ACC112 (cell line): ENCODE measurements around the gene RIPK1.
A peak's percentile ranks its signal among the peaks of the same experiment; 100 is the strongest.
"Not testable (repeated sequence)": the region's sequence is repeated elsewhere in the genome, so short reads cannot be mapped to it uniquely, and the experiment has no call there.

ENCODE experiments used
- H2AFZ ChIP-seq: fragments of 200-600 bp; sonication (generic); one replicate; pipeline ENCODE4 v1.6.0; 2017; ENCODE audit warnings: antibody characterized with exemption, low read length; ENCODE audit not compliant: unreplicated experiment
- H3K27ac ChIP-seq: fragments of 200-600 bp; sonication (generic); 2 replicates; pipeline ENCODE4 v1.5.1; 2014; ENCODE audit warnings: low read depth, mild to moderate bottlenecking, antibody characterized with exemption, low read length, moderate library complexity
- H3K27me3 ChIP-seq: fragments of 200-600 bp; sonication (generic); 2 replicates; pipeline ENCODE4 v1.6.1; 2014; ENCODE audit warnings: mild to moderate bottlenecking, antibody characterized with exemption, low read length, moderate library complexity, mixed read lengths; ENCODE audit not compliant: insufficient read depth
- H3K36me3 ChIP-seq: fragments of 200-600 bp; sonication (generic); 2 replicates; pipeline ENCODE4 v1.6.1; 2016; ENCODE audit warnings: mild to moderate bottlenecking, antibody characterized with exemption, low read length, moderate library complexity, mixed read lengths; ENCODE audit not compliant: insufficient read depth
- H3K4me1 ChIP-seq: fragments of 200-600 bp; sonication (generic); one replicate; pipeline ENCODE4 v1.6.1; 2016; ENCODE audit warnings: low read length, mixed read lengths; ENCODE audit not compliant: insufficient read depth, unreplicated experiment, control insufficient read depth
- H3K4me3 ChIP-seq: fragments of 200-600 bp; sonication (generic); 2 replicates; pipeline ENCODE4 v1.5.1; 2014; ENCODE audit warnings: mild to moderate bottlenecking, low read depth, low read length
- H3K79me2 ChIP-seq: fragments of 200-600 bp; sonication (generic); one replicate; pipeline ENCODE4 v1.6.0; 2016; ENCODE audit warnings: low read length; ENCODE audit not compliant: control insufficient read depth, unreplicated experiment, insufficient read depth

The RIPK1 gene

DNA sequence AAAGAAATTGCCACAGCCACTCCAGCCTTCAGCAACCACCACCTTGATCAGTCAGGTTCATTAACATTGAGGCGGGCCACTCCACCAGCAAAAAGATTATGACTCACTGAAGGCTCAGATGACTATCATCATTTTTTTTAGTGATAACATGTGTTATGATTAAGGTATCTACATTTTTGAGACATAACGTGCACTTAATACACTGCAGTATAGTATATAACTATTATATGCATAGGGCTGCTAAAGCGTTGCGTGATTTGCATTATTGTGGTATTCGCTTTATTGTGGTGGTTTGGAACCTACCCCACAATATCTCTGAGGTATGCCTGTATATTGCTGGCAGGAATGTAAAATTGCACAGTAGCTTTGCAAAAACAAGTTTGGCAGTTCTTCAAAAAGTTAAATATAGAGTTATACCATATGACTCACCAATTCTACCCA lies 6.8 kb upstream of the RIPK1 start:
- Histone ChIP-seq H2AFZ (no peak overlapping the region), H3K4me3 (no peak overlapping the region), H3K36me3 (no peaks in the 10 kb centered on the region), H3K27ac (no peak overlapping the region), H3K4me1 (peaks cover 13% of the 10 kb centered on the region), H3K27me3 (no peaks in the 10 kb centered on the region), H3K79me2 (no peaks in the 10 kb centered on the region)

DNA sequence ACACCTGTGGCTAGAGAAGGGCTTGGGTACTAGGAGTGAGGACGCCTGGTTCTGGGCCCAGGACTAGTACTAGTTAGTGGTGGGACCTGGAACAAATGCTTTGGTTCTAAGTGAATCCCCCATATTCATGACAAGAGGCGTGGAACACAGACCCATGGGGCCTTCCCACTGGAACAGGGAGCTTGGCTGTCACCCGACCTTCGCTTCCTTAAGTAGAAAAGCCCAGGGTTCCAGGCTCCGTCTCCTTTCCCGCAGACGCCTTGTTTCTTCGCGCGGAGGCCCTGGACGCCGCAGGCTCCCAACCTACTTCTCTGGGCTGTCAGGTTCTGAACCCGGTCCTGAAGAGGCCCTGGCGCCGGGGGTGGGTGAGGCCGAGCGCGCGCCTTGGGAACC lies 5.0 kb upstream of the RIPK1 start:
- H3K27ac ChIP-seq, H3K79me2 ChIP-seq, H3K27me3 ChIP-seq, H3K36me3 ChIP-seq, H2AFZ ChIP-seq: not testable (repeated sequence)
- peaks cover 11% of the 10 kb centered on the region for H3K4me1 ChIP-seq
- H3K4me3 ChIP-seq, result peak overlapping the region; percentile 81

DNA sequence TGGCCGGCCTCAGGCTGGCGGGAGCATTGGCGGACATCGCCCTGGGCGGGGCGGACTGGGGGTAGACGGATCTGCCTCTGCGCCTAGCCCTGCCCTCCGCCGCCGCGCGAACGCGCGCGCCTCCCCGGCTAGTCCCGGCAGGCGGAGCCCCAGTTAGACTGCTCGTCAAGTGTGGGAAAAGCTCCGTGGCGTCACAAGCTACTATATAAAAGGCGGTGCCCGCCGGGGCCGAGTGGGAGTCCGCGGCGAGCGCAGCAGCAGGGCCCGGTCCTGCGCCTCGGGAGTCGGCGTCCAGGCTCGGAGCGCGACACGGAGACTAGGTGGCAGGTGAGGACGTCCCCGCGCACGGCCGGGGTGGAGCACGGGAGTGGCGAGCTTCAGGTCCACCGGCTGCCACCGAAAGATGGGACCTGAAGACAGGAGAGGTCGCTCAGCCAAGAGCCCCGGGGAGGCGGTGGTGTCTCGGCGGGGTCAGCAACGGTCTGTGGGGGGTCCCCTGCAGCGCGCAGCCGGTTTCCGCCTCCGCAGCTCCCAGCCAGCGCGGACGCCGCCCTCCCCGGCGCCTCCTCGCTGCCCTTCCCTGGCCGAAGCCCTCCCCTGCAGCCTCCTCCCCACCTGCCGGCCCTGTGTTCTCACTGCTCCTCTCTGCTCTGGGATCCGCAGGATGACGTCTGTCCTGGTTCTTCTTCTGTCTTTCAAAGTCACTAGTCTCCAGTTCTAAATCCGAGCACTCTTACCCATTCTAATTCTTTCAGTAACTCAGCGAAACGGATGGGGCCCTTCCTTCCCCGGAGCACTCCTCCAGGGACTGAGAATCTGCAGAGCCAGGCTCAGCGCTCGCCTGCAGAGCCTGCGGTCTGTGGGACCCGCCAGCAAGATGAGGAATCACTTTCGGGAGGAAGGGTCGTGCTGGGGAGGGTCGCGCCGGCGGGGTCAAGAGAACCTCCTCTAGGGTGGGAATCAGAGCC lies 4.3 kb upstream of the RIPK1 start:
- peaks cover 8% of the 10 kb centered on the region for H3K79me2 ChIP-seq
- H3K36me3 ChIP-seq, result no peaks in the 10 kb centered on the region
- H3K27ac ChIP-seq, result peak overlapping the region; percentile 40; the same call in 1 of the 2 replicates
- H3K4me3 ChIP-seq, result peak overlapping the region; percentile 81
- H3K27me3 ChIP-seq, result no peaks in the 10 kb centered on the region
- peaks cover 11% of the 10 kb centered on the region for H3K4me1 ChIP-seq
- peak overlapping the region; percentile 20 for H2AFZ ChIP-seq

DNA sequence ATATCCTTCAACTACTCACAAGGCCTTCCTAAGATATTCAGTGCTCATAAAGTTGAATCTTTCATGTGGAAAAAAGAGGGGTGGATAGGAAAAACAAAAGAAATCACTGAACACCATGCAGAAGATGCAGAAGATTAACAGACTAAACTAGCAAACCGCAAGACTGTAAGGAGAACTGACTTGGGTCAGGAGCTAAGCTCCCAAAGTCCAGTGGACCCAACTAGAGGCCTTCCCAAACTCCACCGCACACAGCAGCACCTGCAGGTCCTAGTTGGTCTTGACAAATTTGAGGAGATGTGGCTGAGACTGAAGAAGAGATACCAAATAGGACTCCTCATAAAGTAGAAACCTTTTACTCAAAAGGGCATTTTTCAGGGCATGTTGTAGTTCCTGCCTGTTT lies 3.3 kb downstream of the RIPK1 start:
- Histone ChIP-seq H3K79me2 (peaks cover 70% of the 10 kb centered on the region), H3K4me1 (peaks cover 32% of the 10 kb centered on the region), H3K27ac (no peak overlapping the region), H2AFZ (no peak overlapping the region), H3K36me3 (0 out of 2 replicates have a peak, but pooled peaks cover 7% of the 10 kb centered on the region), H3K4me3 (no peak overlapping the region), H3K27me3 (no peaks in the 10 kb centered on the region)

DNA sequence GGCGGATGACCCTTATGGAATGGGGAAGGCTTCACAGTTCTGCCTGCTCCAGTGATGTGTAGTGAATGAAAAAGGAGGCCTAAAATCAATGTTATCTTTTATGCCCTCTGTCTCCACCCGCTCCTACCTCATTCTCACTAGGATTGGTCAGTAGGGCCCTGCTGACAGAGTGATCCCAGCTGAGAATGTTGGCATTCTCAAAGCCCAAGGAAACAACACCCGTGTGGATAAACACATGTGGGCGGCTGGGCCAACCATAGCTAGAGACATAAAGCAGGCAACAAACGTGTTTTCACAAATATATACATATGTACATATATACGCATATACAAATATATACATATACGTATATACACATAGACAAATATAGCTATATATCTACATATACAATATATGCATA lies 4.5 kb downstream of the RIPK1 start:
- Histone ChIP-seq H3K27ac (no peak overlapping the region), H2AFZ (no peak overlapping the region), H3K27me3 (no peaks in the 10 kb centered on the region), H3K4me3 (no peak overlapping the region), H3K4me1 (peaks cover 32% of the 10 kb centered on the region), H3K36me3 (0 out of 2 replicates have a peak, but pooled peaks cover 10% of the 10 kb centered on the region), H3K79me2 (peaks cover 67% of the 10 kb centered on the region)

DNA sequence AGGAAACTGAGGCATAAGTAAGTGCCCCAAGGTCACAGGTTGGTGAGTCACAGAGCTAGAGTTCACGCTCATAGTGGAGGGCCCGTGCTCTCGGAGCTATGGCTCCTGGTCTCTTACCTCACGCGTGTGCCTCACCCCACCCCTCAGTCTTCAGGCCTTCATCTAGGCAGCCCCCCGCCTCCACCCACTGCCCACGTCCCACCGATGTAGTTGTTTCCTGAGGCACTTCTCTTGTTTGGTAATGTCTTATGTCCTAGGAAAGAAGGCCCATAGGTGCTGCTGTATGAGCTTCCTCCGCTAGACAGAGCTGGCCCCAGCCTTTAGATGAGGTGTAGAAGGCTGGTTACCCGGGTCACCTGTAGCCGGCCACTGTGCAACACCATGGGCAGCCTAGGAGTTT lies 5.1 kb downstream of the RIPK1 start:
- Histone ChIP-seq H3K79me2 (peaks cover 67% of the 10 kb centered on the region), H3K36me3 (peaks cover 13% of the 10 kb centered on the region; the same call in 1 of the 2 replicates), H3K27ac (no peak overlapping the region), H3K27me3 (no peaks in the 10 kb centered on the region), H2AFZ (no peak overlapping the region), H3K4me3 (no peak overlapping the region), H3K4me1 (peaks cover 32% of the 10 kb centered on the region)

DNA sequence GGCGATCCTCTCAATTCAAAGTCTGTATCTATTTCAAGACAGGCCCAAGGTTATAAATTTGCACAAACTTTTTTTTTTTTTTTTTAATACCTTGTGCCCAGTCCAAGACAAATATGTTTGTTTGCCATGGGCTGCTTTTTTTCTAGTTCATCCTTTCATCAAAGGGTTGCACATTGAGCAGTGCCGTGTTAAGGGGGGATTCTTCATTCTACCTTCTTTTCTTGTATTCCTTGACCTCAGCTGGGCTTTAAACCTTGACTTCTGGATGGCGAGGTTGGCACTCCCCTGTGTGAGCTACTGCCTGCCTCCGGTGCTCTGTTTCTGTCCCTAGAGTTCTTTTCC lies 7.4 kb downstream of the RIPK1 start:
- Histone ChIP-seq H3K4me1 (peaks cover 19% of the 10 kb centered on the region), H2AFZ (no peak overlapping the region), H3K4me3 (no peak overlapping the region), H3K79me2 (peaks cover 57% of the 10 kb centered on the region), H3K27ac (no peak overlapping the region), H3K27me3 (no peaks in the 10 kb centered on the region), H3K36me3 (peaks cover 28% of the 10 kb centered on the region)

DNA sequence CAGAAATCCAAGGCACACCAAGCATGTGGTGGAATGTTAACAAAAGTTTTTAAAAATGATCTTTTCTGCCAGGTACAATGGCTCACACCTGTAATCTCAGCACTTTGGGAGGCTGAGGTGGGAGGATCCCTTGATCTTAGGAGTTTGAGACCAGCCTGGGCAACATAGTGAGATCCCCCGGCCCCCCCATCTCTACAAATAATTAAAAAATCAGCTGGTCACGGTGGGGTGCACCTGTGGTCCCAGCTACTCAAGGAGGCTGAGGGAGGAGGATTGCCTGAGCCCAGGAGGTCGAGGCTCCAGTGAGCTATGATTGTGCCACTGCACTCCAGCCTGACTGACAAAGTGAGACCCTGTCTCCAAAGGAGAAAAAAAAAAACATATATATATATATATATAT lies 8.0 kb downstream of the RIPK1 start:
- Histone ChIP-seq H3K27ac (no peak overlapping the region), H2AFZ (no peak overlapping the region), H3K36me3 (peaks cover 33% of the 10 kb centered on the region), H3K4me1 (peaks cover 14% of the 10 kb centered on the region), H3K79me2 (peaks cover 51% of the 10 kb centered on the region), H3K27me3 (no peaks in the 10 kb centered on the region), H3K4me3 (no peak overlapping the region)

DNA sequence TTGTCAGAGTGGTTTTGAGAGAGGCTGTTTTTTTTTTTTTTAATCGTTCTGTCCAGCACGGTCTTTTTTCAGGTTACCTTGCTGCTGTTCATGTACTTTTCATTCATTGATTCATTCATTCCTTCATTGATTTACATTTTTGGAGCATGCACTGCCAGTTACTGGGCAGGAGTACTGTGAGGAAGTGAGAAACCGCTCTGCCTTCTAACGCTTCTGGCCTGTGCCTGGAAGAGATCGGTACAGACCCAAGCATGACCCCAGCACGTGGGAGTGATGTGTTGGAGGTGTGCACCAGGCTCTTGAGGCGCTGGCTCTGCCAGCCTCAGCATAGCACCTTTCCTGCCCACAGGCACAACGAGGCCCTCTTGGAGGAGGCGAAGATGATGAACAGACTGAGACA lies 9.1 kb downstream of the RIPK1 start:
- Histone ChIP-seq H3K79me2 (peaks cover 42% of the 10 kb centered on the region), H3K27me3 (no peaks in the 10 kb centered on the region), H2AFZ (no peak overlapping the region), H3K27ac (no peak overlapping the region), H3K36me3 (peaks cover 36% of the 10 kb centered on the region), H3K4me1 (peaks cover 12% of the 10 kb centered on the region), H3K4me3 (no peak overlapping the region)

DNA sequence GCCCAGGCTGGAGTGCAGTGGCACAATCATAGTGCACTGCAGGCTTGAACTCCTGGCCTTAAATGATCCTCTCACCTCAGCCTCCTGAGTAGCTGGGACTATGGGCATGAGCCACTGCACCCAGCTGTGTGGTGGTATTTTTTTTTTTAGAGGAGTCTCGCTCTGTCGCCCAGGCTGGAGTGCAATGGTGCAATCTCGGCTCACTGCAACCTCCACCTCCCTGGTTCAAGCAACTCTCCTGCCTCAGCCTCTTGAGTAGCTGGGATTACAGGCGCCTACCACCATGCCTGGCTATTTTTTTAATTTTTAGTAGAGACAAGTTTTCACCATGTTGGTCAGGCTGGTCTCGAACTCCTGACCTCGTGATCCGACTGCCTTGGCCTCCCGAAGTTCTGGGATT lies 10.7 kb downstream of the RIPK1 start:
- not testable (repeated sequence) for H2AFZ ChIP-seq, H3K4me3 ChIP-seq, H3K27me3 ChIP-seq, H3K27ac ChIP-seq
- peaks cover 28% of the 10 kb centered on the region for H3K79me2 ChIP-seq
- peaks cover 42% of the 10 kb centered on the region for H3K36me3 ChIP-seq
- H3K4me1 ChIP-seq, result peaks cover 12% of the 10 kb centered on the region

DNA sequence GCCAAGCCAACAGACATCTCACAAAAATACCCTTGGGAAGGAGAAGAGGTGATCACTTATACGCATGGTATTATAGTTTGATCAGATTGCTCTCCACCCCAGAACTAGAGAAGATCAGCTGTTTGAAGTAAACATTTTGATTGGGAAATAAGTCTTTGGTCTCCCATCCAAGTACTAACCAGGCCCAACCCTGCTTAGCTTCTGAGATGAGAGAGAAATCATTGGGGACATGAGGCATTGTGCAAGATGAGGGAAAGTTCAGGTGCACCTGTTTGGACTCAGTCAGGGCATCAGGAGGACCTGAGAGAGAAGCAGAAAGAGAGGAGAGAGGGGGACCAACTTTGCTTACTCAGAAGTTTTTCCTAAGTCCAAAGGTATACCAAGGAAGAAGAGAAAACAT lies 11.4 kb downstream of the RIPK1 start:
- H2AFZ ChIP-seq, result no peak overlapping the region
- H3K27me3 ChIP-seq, result no peaks in the 10 kb centered on the region
- peaks cover 12% of the 10 kb centered on the region for H3K4me1 ChIP-seq
- H3K36me3 ChIP-seq, result peaks cover 42% of the 10 kb centered on the region
- H3K27ac ChIP-seq, result no peak overlapping the region
- peaks cover 22% of the 10 kb centered on the region for H3K79me2 ChIP-seq
- no peak overlapping the region for H3K4me3 ChIP-seq
